ENCODE results near the gene ZNF24. TPM values are rescaled to one million over a fixed set of nuclear protein-coding genes. Genes with fewer than 3 reads are reported as not detected.

ZNF24 gene
- total RNA-seq, 1 experiment from 2014 or later, result 54.7 TPM

GRCh38 chr18:35371412-35372195 lies 27.4 kb upstream of the ZNF24 start:
- no peaks in the 10 kb centered on the region for H3K9me3 ChIP-seq (ENCODE audit: control insufficient read depth in 1 of 2, insufficient read depth in 1 of 2, low read depth in 1 of 2, low read length in 2 of 2)
- ChIA-PET CTCF (no interaction called here), POLR2A (no interaction called here), RAD21 (ENCODE audit: low non-redundant PET in 1 of 2, low total read pairs in 2 of 2, uncharacterized antibody in 2 of 2, unreplicated experiment in 2 of 2) (no interaction called here)
- no peaks in the 10 kb centered on the region for H3K27me3 ChIP-seq (ENCODE audit: insufficient read depth, low read length)
- no peak overlapping the region for H2AFZ ChIP-seq (ENCODE audit: low read depth, low read length, poor library complexity, severe bottlenecking)
- no peak for ATAC-seq
- no peak overlapping the region for H3K27ac ChIP-seq (ENCODE audit: low read depth, low read length)
- intact Hi-C loops (cut with micrococcal nuclease), result no loop called here
- no peaks in the 10 kb centered on the region for H3K36me3 ChIP-seq (ENCODE audit: control insufficient read depth in 1 of 2, insufficient read depth in 2 of 2, low read length in 2 of 2)
- H3K9me2 ChIP-seq (ENCODE audit: insufficient read depth), result no peaks in the 10 kb centered on the region
- no peak overlapping the region for H3K4me2 ChIP-seq (ENCODE audit: low read length)
- H3K4me1 ChIP-seq (ENCODE audit: control insufficient read depth in 1 of 2, insufficient read depth in 2 of 2, low read length in 2 of 2), result peaks cover 2 to 4% of the 10 kb centered on the region in 2 experiments; a peak in 2 of 4 replicates
- no TSS peak for BruUV-seq (replicated peaks)
- TF ChIP-seq TCF7L2 (IDR thresholded peaks at IDR 0.05; ENCODE audit: borderline replicate concordance, extremely low read depth, insufficient read depth, insufficient read length) (no peak), CEBPB (IDR thresholded peaks at IDR 0.05; ENCODE audit: low read depth) (no peak), ZFX (IDR thresholded peaks at IDR 0.05) (no peak), FOSL1 (IDR thresholded peaks at IDR 0.05; ENCODE audit: low read depth) (no peak), RAD21 (IDR thresholded peaks at IDR 0.05; ENCODE audit: low read depth) (no peak), EGR1 (IDR thresholded peaks at IDR 0.05; ENCODE audit: low read depth) (no peak), ZNF274 (IDR thresholded peaks at IDR 0.05; ENCODE audit: low read depth, low read length) (no peak), EZH2phosphoT487 (IDR thresholded peaks at IDR 0.05; ENCODE audit: borderline replicate concordance) (no peak), CBX3 (IDR thresholded peaks at IDR 0.05; ENCODE audit: low read depth) (no peak), POLR2AphosphoS5 (IDR thresholded peaks at IDR 0.05; ENCODE audit: low read depth, low read length) (no peak), EZH2 (IDR thresholded peaks at IDR 0.05) (no peak)
- DNase-seq (ENCODE audit: low read depth, low spot score), result no peak
- H4K20me1 ChIP-seq (ENCODE audit: insufficient read depth), result no peaks in the 10 kb centered on the region
- H3K9ac ChIP-seq (ENCODE audit: low read length), result no peak overlapping the region
- H3K79me2 ChIP-seq (ENCODE audit: insufficient read depth, low read length), result no peaks in the 10 kb centered on the region
- H3K4me3 ChIP-seq (replicated peaks in 1 of 2; ENCODE audit: low read depth in 1 of 2, low read length in 2 of 2), result no peak overlapping the region

GRCh38 chr18:35369126-35369525 lies 24.9 kb upstream of the ZNF24 start:
- no peaks in the 10 kb centered on the region for H3K9me2 ChIP-seq (ENCODE audit: insufficient read depth)
- no peak overlapping the region for H3K4me2 ChIP-seq (ENCODE audit: low read length)
- no peak overlapping the region for H3K27ac ChIP-seq (ENCODE audit: low read depth, low read length)
- H3K79me2 ChIP-seq (ENCODE audit: insufficient read depth, low read length), result no peaks in the 10 kb centered on the region
- DNase-seq (ENCODE audit: low read depth, low spot score) (no peak), ATAC-seq (no peak)
- H2AFZ ChIP-seq (ENCODE audit: low read depth, low read length, poor library complexity, severe bottlenecking), result no peak overlapping the region
- intact Hi-C loops (cut with micrococcal nuclease), result no loop called here
- RAD21 ChIA-PET (ENCODE audit: low non-redundant PET in 1 of 2, low total read pairs in 2 of 2, uncharacterized antibody in 2 of 2, unreplicated experiment in 2 of 2), result no interaction called here
- H3K9ac ChIP-seq (ENCODE audit: low read length), result no peak overlapping the region
- BruUV-seq (replicated peaks), result no TSS peak
- H3K36me3 ChIP-seq (ENCODE audit: control insufficient read depth in 1 of 2, insufficient read depth in 2 of 2, low read length in 2 of 2), result no peaks in the 10 kb centered on the region
- CTCF ChIA-PET, result no interaction called here
- no peak overlapping the region for H3K4me3 ChIP-seq (replicated peaks in 1 of 2; ENCODE audit: low read depth in 1 of 2, low read length in 2 of 2)
- no peaks in the 10 kb centered on the region for H3K4me1 ChIP-seq (ENCODE audit: control insufficient read depth in 1 of 2, insufficient read depth in 2 of 2, low read length in 2 of 2)
- POLR2A ChIA-PET, result no interaction called here
- no peaks in the 10 kb centered on the region for H3K27me3 ChIP-seq (ENCODE audit: insufficient read depth, low read length)
- TF ChIP-seq EGR1 (IDR thresholded peaks at IDR 0.05; ENCODE audit: low read depth), result no peak
- no peak for TF ChIP-seq POLR2A (IDR thresholded peaks at IDR 0.05; ENCODE audit: borderline replicate concordance, extremely low read depth, insufficient read depth, insufficient read length)
- no peak for TF ChIP-seq POLR2AphosphoS5 (IDR thresholded peaks at IDR 0.05; ENCODE audit: low read depth, low read length)
- no peak for TF ChIP-seq FOSL1 (IDR thresholded peaks at IDR 0.05; ENCODE audit: low read depth)
- no peak for TF ChIP-seq ELF1 (IDR thresholded peaks at IDR 0.05; ENCODE audit: borderline replicate concordance, low read depth)
- no peak for TF ChIP-seq TCF7L2 (IDR thresholded peaks at IDR 0.05; ENCODE audit: borderline replicate concordance, extremely low read depth, insufficient read depth, insufficient read length)
- no peak for TF ChIP-seq SRF (IDR thresholded peaks at IDR 0.05; ENCODE audit: low read depth)
- H4K20me1 ChIP-seq (ENCODE audit: insufficient read depth), result no peaks in the 10 kb centered on the region
- H3K9me3 ChIP-seq (ENCODE audit: control insufficient read depth in 1 of 2, insufficient read depth in 1 of 2, low read depth in 1 of 2, low read length in 2 of 2), result no peaks in the 10 kb centered on the region

Measured in HCT116 (cell line).